NCI-H2029 (cell line): ENCODE results near the gene SLC19A1.

Experiments
- DNase-seq: peaks from one replicate; lab custom pipeline; 2025; lab: John Stamatoyannopoulos, UW

The SLC19A1 gene

GRCh38 chr21:45452696-45453307 is 89.4 kb downstream of the SLC19A1 start:
- DNase-seq = no peak

GRCh38 chr21:45451771-45452182 is 90.5 kb downstream of the SLC19A1 start:
- no peak for DNase-seq

GRCh38 chr21:45451091-45451740 is 91.0 kb downstream of the SLC19A1 start:
- DNase-seq = no peak

- no peak for DNase-seq
These were observed 91.7 kb downstream of the SLC19A1 start for GRCh38 chr21:45450423-45451090.

GRCh38 chr21:45449658-45450422 is 92.4 kb downstream of the SLC19A1 start:
- DNase-seq = no peak

- no peak for DNase-seq
These were observed 93.2 kb downstream of the SLC19A1 start for GRCh38 chr21:45448810-45449657.

- DNase-seq = no peak
These were observed 93.9 kb downstream of the SLC19A1 start for GRCh38 chr21:45448283-45448809.
